Measurements from ENCODE around the gene PSMD1.

DNA sequence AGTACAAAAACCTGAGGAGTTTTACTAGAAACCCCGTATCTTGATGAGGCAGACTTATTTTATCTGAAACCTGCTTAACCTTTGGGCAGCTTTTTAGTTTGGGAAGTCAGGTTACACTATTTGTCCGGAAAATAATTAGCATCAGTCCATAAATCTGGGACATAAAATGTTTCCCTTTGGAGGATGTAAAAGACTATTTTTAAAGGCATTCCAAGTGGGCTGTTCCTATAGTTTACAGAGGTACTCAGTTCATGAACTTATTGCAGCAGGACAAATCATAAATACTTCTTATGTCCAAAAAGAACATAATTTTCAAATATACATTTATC, 61.9 kb downstream of the PSMD1 start:
- TF ChIP-seq CTCF (conservative IDR thresholded peaks at IDR 0.05; ENCODE audit: low read depth in 2 of 2), result no peak
- no peak for TF ChIP-seq REST (IDR thresholded peaks at IDR 0.05; ENCODE audit: unreplicated experiment)
- TF ChIP-seq EZH2 (IDR thresholded peaks at IDR 0.05; ENCODE audit: low read depth, unreplicated experiment), result no peak
- no peak for TF ChIP-seq POLR2AphosphoS5 (IDR thresholded peaks at IDR 0.05; ENCODE audit: low read depth)
- no peak for TF ChIP-seq CREB1 (CRISPR knock-in tag; IDR thresholded peaks at IDR 0.05; ENCODE audit: low read depth)
- no peak for TF ChIP-seq EZH2phosphoT487 (IDR thresholded peaks at IDR 0.05; ENCODE audit: unreplicated experiment)
- no peak for TF ChIP-seq STAT1 (IDR thresholded peaks at IDR 0.05; ENCODE audit: unreplicated experiment)
- TF ChIP-seq NANOG (IDR thresholded peaks at IDR 0.05; ENCODE audit: borderline replicate concordance), result no peak
- TF ChIP-seq ETS1 (IDR thresholded peaks at IDR 0.05), result no peak
- TF ChIP-seq ZNF331 (CRISPR knock-in tag; IDR thresholded peaks at IDR 0.05; ENCODE audit: low read depth), result no peak
- TF ChIP-seq JUNB (IDR thresholded peaks at IDR 0.05; ENCODE audit: unreplicated experiment), result no peak
- no peak for TF ChIP-seq ZNF114 (CRISPR knock-in tag; IDR thresholded peaks at IDR 0.05)
- TF ChIP-seq, protein P1, sequence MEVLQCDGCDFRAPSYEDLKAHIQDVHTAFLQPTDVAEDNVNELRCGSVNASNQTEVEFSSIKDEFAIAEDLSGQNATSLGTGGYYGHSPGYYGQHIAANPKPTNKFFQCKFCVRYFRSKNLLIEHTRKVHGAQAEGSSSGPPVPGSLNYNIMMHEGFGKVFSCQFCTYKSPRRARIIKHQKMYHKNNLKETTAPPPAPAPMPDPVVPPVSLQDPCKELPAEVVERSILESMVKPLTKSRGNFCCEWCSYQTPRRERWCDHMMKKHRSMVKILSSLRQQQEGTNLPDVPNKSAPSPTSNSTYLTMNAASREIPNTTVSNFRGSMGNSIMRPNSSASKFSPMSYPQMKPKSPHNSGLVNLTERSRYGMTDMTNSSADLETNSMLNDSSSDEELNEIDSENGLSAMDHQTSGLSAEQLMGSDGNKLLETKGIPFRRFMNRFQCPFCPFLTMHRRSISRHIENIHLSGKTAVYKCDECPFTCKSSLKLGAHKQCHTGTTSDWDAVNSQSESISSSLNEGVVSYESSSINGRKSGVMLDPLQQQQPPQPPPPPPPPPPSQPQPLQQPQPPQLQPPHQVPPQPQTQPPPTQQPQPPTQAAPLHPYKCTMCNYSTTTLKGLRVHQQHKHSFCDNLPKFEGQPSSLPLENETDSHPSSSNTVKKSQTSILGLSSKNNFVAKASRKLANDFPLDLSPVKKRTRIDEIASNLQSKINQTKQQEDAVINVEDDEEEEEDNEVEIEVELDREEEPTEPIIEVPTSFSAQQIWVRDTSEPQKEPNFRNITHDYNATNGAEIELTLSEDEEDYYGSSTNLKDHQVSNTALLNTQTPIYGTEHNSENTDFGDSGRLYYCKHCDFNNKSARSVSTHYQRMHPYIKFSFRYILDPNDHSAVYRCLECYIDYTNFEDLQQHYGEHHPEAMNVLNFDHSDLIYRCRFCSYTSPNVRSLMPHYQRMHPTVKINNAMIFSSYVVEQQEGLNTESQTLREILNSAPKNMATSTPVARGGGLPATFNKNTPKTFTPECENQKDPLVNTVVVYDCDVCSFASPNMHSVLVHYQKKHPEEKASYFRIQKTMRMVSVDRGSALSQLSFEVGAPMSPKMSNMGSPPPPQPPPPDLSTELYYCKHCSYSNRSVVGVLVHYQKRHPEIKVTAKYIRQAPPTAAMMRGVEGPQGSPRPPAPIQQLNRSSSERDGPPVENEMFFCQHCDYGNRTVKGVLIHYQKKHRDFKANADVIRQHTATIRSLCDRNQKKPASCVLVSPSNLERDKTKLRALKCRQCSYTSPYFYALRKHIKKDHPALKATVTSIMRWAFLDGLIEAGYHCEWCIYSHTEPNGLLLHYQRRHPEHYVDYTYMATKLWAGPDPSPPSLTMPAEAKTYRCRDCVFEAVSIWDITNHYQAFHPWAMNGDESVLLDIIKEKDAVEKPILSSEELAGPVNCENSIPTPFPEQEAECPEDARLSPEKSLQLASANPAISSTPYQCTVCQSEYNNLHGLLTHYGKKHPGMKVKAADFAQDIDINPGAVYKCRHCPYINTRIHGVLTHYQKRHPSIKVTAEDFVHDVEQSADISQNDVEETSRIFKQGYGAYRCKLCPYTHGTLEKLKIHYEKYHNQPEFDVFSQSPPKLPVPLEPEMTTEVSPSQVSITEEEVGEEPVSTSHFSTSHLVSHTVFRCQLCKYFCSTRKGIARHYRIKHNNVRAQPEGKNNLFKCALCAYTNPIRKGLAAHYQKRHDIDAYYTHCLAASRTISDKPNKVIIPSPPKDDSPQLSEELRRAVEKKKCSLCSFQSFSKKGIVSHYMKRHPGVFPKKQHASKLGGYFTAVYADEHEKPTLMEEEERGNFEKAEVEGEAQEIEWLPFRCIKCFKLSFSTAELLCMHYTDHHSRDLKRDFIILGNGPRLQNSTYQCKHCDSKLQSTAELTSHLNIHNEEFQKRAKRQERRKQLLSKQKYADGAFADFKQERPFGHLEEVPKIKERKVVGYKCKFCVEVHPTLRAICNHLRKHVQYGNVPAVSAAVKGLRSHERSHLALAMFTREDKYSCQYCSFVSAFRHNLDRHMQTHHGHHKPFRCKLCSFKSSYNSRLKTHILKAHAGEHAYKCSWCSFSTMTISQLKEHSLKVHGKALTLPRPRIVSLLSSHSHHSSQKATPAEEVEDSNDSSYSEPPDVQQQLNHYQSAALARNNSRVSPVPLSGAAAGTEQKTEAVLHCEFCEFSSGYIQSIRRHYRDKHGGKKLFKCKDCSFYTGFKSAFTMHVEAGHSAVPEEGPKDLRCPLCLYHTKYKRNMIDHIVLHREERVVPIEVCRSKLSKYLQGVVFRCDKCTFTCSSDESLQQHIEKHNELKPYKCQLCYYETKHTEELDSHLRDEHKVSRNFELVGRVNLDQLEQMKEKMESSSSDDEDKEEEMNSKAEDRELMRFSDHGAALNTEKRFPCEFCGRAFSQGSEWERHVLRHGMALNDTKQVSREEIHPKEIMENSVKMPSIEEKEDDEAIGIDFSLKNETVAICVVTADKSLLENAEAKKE (CRISPR knock-in tag; IDR thresholded peaks at IDR 0.05), result no peak

All from GM23338 (cell line).